ENCODE measurements around the gene ZNF835.

GRCh38 chr19:56690670-56691069 lies 19.1 kb upstream of the ZNF835 start:
- TF ChIP-seq, protein P1, sequence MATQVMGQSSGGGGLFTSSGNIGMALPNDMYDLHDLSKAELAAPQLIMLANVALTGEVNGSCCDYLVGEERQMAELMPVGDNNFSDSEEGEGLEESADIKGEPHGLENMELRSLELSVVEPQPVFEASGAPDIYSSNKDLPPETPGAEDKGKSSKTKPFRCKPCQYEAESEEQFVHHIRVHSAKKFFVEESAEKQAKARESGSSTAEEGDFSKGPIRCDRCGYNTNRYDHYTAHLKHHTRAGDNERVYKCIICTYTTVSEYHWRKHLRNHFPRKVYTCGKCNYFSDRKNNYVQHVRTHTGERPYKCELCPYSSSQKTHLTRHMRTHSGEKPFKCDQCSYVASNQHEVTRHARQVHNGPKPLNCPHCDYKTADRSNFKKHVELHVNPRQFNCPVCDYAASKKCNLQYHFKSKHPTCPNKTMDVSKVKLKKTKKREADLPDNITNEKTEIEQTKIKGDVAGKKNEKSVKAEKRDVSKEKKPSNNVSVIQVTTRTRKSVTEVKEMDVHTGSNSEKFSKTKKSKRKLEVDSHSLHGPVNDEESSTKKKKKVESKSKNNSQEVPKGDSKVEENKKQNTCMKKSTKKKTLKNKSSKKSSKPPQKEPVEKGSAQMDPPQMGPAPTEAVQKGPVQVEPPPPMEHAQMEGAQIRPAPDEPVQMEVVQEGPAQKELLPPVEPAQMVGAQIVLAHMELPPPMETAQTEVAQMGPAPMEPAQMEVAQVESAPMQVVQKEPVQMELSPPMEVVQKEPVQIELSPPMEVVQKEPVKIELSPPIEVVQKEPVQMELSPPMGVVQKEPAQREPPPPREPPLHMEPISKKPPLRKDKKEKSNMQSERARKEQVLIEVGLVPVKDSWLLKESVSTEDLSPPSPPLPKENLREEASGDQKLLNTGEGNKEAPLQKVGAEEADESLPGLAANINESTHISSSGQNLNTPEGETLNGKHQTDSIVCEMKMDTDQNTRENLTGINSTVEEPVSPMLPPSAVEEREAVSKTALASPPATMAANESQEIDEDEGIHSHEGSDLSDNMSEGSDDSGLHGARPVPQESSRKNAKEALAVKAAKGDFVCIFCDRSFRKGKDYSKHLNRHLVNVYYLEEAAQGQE (IDR thresholded peaks at IDR 0.05; ENCODE audit: low read depth), result no peak
- TF ChIP-seq EP300 (IDR thresholded peaks at IDR 0.05; ENCODE audit: borderline replicate concordance) (no peak), TCF12 (IDR thresholded peaks at IDR 0.05; ENCODE audit: low read depth) (no peak), CREB1 (IDR thresholded peaks at IDR 0.05; ENCODE audit: low read depth) (no peak), TAF1 (IDR thresholded peaks at IDR 0.05; ENCODE audit: low read depth) (no peak)
- TF ChIP-seq, protein P2, sequence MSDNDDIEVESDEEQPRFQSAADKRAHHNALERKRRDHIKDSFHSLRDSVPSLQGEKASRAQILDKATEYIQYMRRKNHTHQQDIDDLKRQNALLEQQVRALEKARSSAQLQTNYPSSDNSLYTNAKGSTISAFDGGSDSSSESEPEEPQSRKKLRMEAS (IDR thresholded peaks at IDR 0.05), result no peak
